Type B pancreatic cell (in vitro differentiated cells): ENCODE data around the gene KLHL3. TPM values are rescaled to one million over a fixed set of nuclear protein-coding genes. Genes with fewer than 3 reads are reported as not detected.

Experiments
- DNase-seq: peaks from one replicate; pipeline ENCODE4 v3.0.0; 2021; ENCODE audit warnings: mixed read lengths; ENCODE audit not compliant: unreplicated experiment; ENCODE audit errors: extremely low spot score
- H3K27ac Mint-ChIP-seq: 2 replicates; pipeline ENCODE4 v1.8.0; 2021; ENCODE audit warnings: mild to moderate bottlenecking, mixed read lengths
- H3K27me3 Mint-ChIP-seq: 2 replicates; pipeline ENCODE4 v1.8.0; 2021; ENCODE audit warnings: mixed read lengths
- H3K36me3 Mint-ChIP-seq: 2 replicates; pipeline ENCODE4 v1.8.0; 2021; ENCODE audit warnings: mixed read lengths
- H3K4me1 Mint-ChIP-seq: one replicate; pipeline ENCODE4 v1.8.0; 2021; ENCODE audit warnings: mixed read lengths; ENCODE audit not compliant: unreplicated experiment
- H3K4me3 Mint-ChIP-seq: 2 replicates; pipeline ENCODE4 v1.8.0; 2021; ENCODE audit warnings: mild to moderate bottlenecking, mixed read lengths
- H3K9me3 Mint-ChIP-seq: 2 replicates; pipeline ENCODE4 v1.8.0; 2021; ENCODE audit warnings: mixed read lengths
- microRNA-seq: library from miRNA; unstranded; fragments of <30 nt; microRNA quantifications from one replicate; pipeline ENCODE4, GENCODE V29; 2020
- total RNA-seq: library from RNA; stranded (reverse); gene quantifications from 2 replicates; pipeline ENCODE4 v1.2.1, GENCODE V29; 2021; ENCODE audit warnings: low replicate concordance
- TF ChIP-seq, protein P1 (sequence below): fragments of 200-600 bp; sonication (generic); conservative IDR thresholded peaks from 2 replicates; pipeline ENCODE4 v1.5.0; 2021; ENCODE audit warnings: antibody characterized with exemption, mild to moderate bottlenecking

Gene KLHL3
- total RNA-seq, 1 donor from 2014 or later: 9.7 TPM

- DNase-seq: no peak
- Mint-ChIP-seq H3K27ac (no peak overlapping the region), H3K27me3 (peaks cover 22% of the 10 kb centered on the region), H3K36me3 (no peaks in the 10 kb centered on the region), H3K4me1 (peaks cover 20% of the 10 kb centered on the region), H3K4me3 (no peak overlapping the region), H3K9me3 (no peaks in the 10 kb centered on the region)
- TF ChIP-seq, protein P1, sequence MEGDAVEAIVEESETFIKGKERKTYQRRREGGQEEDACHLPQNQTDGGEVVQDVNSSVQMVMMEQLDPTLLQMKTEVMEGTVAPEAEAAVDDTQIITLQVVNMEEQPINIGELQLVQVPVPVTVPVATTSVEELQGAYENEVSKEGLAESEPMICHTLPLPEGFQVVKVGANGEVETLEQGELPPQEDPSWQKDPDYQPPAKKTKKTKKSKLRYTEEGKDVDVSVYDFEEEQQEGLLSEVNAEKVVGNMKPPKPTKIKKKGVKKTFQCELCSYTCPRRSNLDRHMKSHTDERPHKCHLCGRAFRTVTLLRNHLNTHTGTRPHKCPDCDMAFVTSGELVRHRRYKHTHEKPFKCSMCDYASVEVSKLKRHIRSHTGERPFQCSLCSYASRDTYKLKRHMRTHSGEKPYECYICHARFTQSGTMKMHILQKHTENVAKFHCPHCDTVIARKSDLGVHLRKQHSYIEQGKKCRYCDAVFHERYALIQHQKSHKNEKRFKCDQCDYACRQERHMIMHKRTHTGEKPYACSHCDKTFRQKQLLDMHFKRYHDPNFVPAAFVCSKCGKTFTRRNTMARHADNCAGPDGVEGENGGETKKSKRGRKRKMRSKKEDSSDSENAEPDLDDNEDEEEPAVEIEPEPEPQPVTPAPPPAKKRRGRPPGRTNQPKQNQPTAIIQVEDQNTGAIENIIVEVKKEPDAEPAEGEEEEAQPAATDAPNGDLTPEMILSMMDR: no peak
Measured at GRCh38 chr5:137570070-137570469, 165.8 kb downstream of the KLHL3 start.

Small RNAs within 50 kb of the gene (microRNA-seq; reads per million reads assigned to microRNA genes)
- 533 reads per million, percentile 79 among the genes with 10 or more reads in this experiment for gene MIR874

Other genes with a start within 250 kb of the KLHL3 start
- 19.7 and 45.1 TPM in 2 replicates for gene SPOCK1, start 236.8 kb downstream of the KLHL3 start, total RNA-seq
- gene HNRNPA0, start 18.3 kb upstream of the KLHL3 start, total RNA-seq: 50.4 and 67.0 TPM in 2 replicates
- gene MYOT, start 131.8 kb upstream of the KLHL3 start, total RNA-seq: 0.56 TPM in 1 of 2 replicates, not detected in the other
- not detected in 2 replicates for gene PKD2L2, start 153.4 kb upstream of the KLHL3 start, total RNA-seq